Caco-2 (cell line): ENCODE results near the gene CFAP99. TPM values are rescaled to one million over a fixed set of nuclear protein-coding genes. Genes with fewer than 3 reads are reported as not detected.

Source experiments
- BruUV-seq: library from RNA; stranded (reverse); fragments of 400-500 nt; replicated peaks from 2 replicates; lab custom pipeline; 2021; lab: Mats Ljungman, UMichigan
- CTCF ChIA-PET: fragments of 300-600 bp; sonication (Branson Sonifier 250); formaldehyde crosslinking; loops from one replicate; lab custom pipeline; 2022; ENCODE audit warnings: antibody characterized with exemption; lab: Charles Lee
- POLR2A ChIA-PET: fragments of 300-600 bp; sonication (Branson Sonifier 250); formaldehyde crosslinking; loops from one replicate; lab custom pipeline; 2022; ENCODE audit warnings: antibody characterized with exemption; lab: Charles Lee
- DNase-seq, 2 experiments: peaks; one replicate each; pipeline versions ENCODE4 v3.0.0 to v3.0.0-alpha.2; 2020 to 2022
- H3K27me3 ChIP-seq: replicated peaks from 2 replicates; pipeline ENCODE4 v1.6.0; 2011; ENCODE audit warnings: low read length; ENCODE audit not compliant: control insufficient read depth, insufficient read depth
- H3K36me3 ChIP-seq: 2 replicates; pipeline ENCODE4 v1.5.1; 2011; ENCODE audit warnings: low read length; ENCODE audit not compliant: control insufficient read depth, insufficient read depth
- H3K4me1 ChIP-seq: fragments of 250-450 bp; sonication (Bioruptor Pico); 2 replicates; pipeline ENCODE4 v1.5.1; 2020; ENCODE audit warnings: mild to moderate bottlenecking
- H3K4me3 ChIP-seq: 2 replicates; pipeline ENCODE4 v1.5.1; 2011; ENCODE audit warnings: low read depth, mild to moderate bottlenecking, control low read depth, low read length
- H3K9me3 ChIP-seq: fragments of 250-450 bp; sonication (Bioruptor Pico); 2 replicates; pipeline ENCODE4 v1.5.1; 2020; ENCODE audit warnings: mild to moderate bottlenecking, moderate library complexity
- H3K27ac Mint-ChIP-seq: one replicate; pipeline ENCODE4 v1.8.0; 2022; ENCODE audit warnings: mixed read lengths; ENCODE audit not compliant: unreplicated experiment
- H3K27me3 Mint-ChIP-seq: one replicate; pipeline ENCODE4 v1.8.0; 2022; ENCODE audit warnings: mixed read lengths; ENCODE audit not compliant: insufficient read depth, unreplicated experiment
- H3K36me3 Mint-ChIP-seq: one replicate; pipeline ENCODE4 v1.8.0; 2022; ENCODE audit warnings: mild to moderate bottlenecking, mixed read lengths; ENCODE audit not compliant: insufficient read depth, unreplicated experiment
- H3K4me1 Mint-ChIP-seq: one replicate; pipeline ENCODE4 v1.8.0; 2022; ENCODE audit warnings: low read depth, mixed read lengths; ENCODE audit not compliant: unreplicated experiment
- H3K4me3 Mint-ChIP-seq: one replicate; pipeline ENCODE4 v1.8.0; 2022; ENCODE audit warnings: mild to moderate bottlenecking, moderate library complexity, mixed read lengths; ENCODE audit not compliant: unreplicated experiment
- H3K9me3 Mint-ChIP-seq: one replicate; pipeline ENCODE4 v1.8.0; 2022; ENCODE audit warnings: mixed read lengths; ENCODE audit not compliant: unreplicated experiment
- intact Hi-C: fragments of 100-400 bp; cut with micrococcal nuclease; formaldehyde crosslinking; loops from one replicate; pipeline ENCODE4 v1.10.0; 2022; ENCODE audit not compliant: unreplicated experiment
- total RNA-seq: library from RNA; stranded (reverse); gene quantifications from 2 replicates; pipeline ENCODE4 v1.2.3, GENCODE V29; 2022
- TF ChIP-seq, protein P1 (sequence below), 2 experiments: fragments of 200-600 bp in 1 of 2; IDR thresholded peaks; 1 replicate in 1 of 2; 2 replicates in 1 of 2; pipeline versions ENCODE4 v1.5.1 to v1.8.0; 2011 to 2022; ENCODE audit warnings: antibody characterized with exemption in 1 of 2, control low read depth in 1 of 2, inconsistent platforms in 1 of 2, low read depth in 1 of 2, low read length in 1 of 2, mild to moderate bottlenecking in 1 of 2, moderate library complexity in 1 of 2; ENCODE audit not compliant: insufficient read depth in 1 of 2, severe bottlenecking in 1 of 2, unreplicated experiment in 1 of 2

Gene CFAP99
- total RNA-seq, 1 experiment from 2014 or later: not detected

DNA sequence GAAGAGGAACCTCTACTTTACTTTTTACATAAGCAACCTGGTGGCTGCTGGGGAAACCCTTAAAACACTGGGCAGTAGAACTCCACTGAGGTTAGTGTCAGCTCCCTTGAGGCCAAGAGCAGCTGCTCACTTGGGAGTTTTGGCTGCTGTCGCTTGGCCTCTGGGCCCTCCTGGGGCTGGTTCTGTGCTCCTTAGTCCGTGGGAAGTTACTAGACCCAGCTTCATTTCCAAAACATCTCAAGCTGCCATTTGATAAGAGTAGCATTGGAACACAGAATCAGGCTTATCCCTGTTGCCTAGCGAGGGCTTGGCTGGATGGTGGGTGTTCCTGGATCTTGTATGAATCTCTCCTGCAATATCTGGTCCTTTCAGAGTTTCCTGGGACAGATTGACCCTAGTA is 76.2 kb downstream of the CFAP99 start:
- H3K27me3 Mint-ChIP-seq: no peaks in the 10 kb centered on the region
- H3K4me3 Mint-ChIP-seq: no peak overlapping the region
- intact Hi-C loops: no loop called here
- no peaks in the 10 kb centered on the region for H3K27me3 ChIP-seq
- H3K9me3 Mint-ChIP-seq: no peaks in the 10 kb centered on the region
- no peak overlapping the region for H3K27ac Mint-ChIP-seq
- H3K4me1 ChIP-seq: no peaks in the 10 kb centered on the region
- H3K36me3 ChIP-seq: no peaks in the 10 kb centered on the region; the same call in 1 of the 2 replicates
- TF ChIP-seq, protein P1, sequence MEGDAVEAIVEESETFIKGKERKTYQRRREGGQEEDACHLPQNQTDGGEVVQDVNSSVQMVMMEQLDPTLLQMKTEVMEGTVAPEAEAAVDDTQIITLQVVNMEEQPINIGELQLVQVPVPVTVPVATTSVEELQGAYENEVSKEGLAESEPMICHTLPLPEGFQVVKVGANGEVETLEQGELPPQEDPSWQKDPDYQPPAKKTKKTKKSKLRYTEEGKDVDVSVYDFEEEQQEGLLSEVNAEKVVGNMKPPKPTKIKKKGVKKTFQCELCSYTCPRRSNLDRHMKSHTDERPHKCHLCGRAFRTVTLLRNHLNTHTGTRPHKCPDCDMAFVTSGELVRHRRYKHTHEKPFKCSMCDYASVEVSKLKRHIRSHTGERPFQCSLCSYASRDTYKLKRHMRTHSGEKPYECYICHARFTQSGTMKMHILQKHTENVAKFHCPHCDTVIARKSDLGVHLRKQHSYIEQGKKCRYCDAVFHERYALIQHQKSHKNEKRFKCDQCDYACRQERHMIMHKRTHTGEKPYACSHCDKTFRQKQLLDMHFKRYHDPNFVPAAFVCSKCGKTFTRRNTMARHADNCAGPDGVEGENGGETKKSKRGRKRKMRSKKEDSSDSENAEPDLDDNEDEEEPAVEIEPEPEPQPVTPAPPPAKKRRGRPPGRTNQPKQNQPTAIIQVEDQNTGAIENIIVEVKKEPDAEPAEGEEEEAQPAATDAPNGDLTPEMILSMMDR (IDR thresholded peaks at IDR 0.05; ENCODE audit: insufficient read depth in 1 of 2, low read depth in 1 of 2, low read length in 1 of 2, severe bottlenecking in 1 of 2, unreplicated experiment in 1 of 2): no peak
- ChIA-PET POLR2A (no interaction called here), CTCF (no interaction called here)
- H3K4me1 Mint-ChIP-seq: no peaks in the 10 kb centered on the region
- no peaks in the 10 kb centered on the region for H3K9me3 ChIP-seq
- BruUV-seq: no TSS peak
- no peak for DNase-seq
- no peak overlapping the region for H3K4me3 ChIP-seq
- peaks cover 94% of the 10 kb centered on the region for H3K36me3 Mint-ChIP-seq

DNA sequence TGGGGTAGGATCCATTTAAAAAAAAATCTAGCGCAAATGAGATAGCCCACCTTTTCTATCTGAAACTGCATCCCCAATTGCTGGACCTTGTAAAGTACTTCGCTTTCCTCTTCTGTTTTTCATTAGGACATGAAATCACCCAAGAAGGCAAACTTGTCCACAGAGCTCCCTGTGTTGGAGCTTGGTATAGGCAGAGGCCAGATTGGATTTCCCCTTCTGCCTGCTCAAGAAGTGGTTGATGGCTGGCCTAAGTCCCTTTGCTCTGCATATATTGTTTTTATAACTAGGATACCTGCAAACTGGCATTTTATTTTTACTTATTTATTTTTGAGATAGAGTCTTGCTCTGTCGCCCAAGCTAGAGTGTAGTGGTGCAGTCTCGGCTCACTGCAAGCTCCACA is 78.6 kb downstream of the CFAP99 start:
- no peaks in the 10 kb centered on the region for H3K4me1 Mint-ChIP-seq
- TF ChIP-seq, protein P1 (IDR thresholded peaks at IDR 0.05; ENCODE audit: insufficient read depth in 1 of 2, low read depth in 1 of 2, low read length in 1 of 2, severe bottlenecking in 1 of 2, unreplicated experiment in 1 of 2): no peak
- no peak for DNase-seq
- POLR2A ChIA-PET: interaction anchor here (0.6 kb wide), 1 partner anchor 125 kb away, joined by 14 read pairs; no protein-coding TSS in a partner anchor
- intact Hi-C loops: no loop called here
- Histone ChIP-seq H3K4me1 (no peaks in the 10 kb centered on the region), H3K9me3 (no peaks in the 10 kb centered on the region), H3K36me3 (peaks cover 2% of the 10 kb centered on the region), H3K27me3 (no peaks in the 10 kb centered on the region), H3K4me3 (no peak overlapping the region)
- no peaks in the 10 kb centered on the region for H3K27me3 Mint-ChIP-seq
- CTCF ChIA-PET: no interaction called here
- peaks cover 94% of the 10 kb centered on the region for H3K36me3 Mint-ChIP-seq
- BruUV-seq: no TSS peak
- H3K9me3 Mint-ChIP-seq: no peaks in the 10 kb centered on the region
- H3K27ac Mint-ChIP-seq: no peak overlapping the region
- H3K4me3 Mint-ChIP-seq: no peak overlapping the region

DNA sequence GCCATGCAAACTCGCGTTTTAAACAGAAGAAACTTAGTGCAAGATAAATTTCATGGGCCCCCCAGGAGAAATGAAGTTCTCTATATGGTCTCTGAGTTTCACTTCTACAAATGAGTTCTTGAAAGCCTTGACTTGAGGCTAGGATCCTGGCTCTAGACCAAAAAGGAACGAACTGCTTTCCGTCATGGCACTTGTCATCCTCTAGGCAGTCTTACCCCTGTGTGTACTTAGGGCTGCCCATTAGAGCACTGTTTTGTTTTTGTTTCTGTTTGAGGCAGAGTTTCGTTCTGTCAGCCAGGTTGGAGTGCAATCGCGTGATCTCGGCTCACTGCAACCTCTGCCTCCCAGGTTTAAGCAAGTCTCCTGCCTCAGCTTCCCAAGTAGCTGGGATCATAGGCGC is 79.2 kb downstream of the CFAP99 start:
- H3K27ac Mint-ChIP-seq: no peak overlapping the region
- no peak for DNase-seq
- no peaks in the 10 kb centered on the region for H3K4me1 ChIP-seq
- no peaks in the 10 kb centered on the region for H3K9me3 ChIP-seq
- H3K4me3 ChIP-seq: no peak overlapping the region
- no peaks in the 10 kb centered on the region for H3K27me3 Mint-ChIP-seq
- H3K27me3 ChIP-seq: no peaks in the 10 kb centered on the region
- peaks cover 89% of the 10 kb centered on the region for H3K36me3 Mint-ChIP-seq
- intact Hi-C loops: no loop called here
- TF ChIP-seq, protein P1 (IDR thresholded peaks at IDR 0.05; ENCODE audit: insufficient read depth in 1 of 2, low read depth in 1 of 2, low read length in 1 of 2, severe bottlenecking in 1 of 2, unreplicated experiment in 1 of 2): no peak
- H3K36me3 ChIP-seq: peaks cover 2% of the 10 kb centered on the region
- no TSS peak for BruUV-seq
- H3K4me1 Mint-ChIP-seq: no peaks in the 10 kb centered on the region
- ChIA-PET CTCF (no interaction called here), POLR2A (no interaction called here)
- no peak overlapping the region for H3K4me3 Mint-ChIP-seq
- no peaks in the 10 kb centered on the region for H3K9me3 Mint-ChIP-seq
